Tibial artery (tissue), 4 donors: ENCODE measurements around the gene TP53I11.

Experiments
- DNase-seq, 2 donors: peaks; one replicate each; pipeline ENCODE4 v3.0.0-alpha.2; 2019
- H3K27ac ChIP-seq, 2 donors: fragments of 200-600 bp; sonication (generic) in 1 of 2; 1 replicate in 1 of 2; 2 replicates in 1 of 2; pipeline ENCODE4 v1.5.1; 2018 to 2019; ENCODE audit warnings: mild to moderate bottlenecking in 1 of 2
- H3K27me3 ChIP-seq, 2 donors: fragments of 200-600 bp; sonication (generic) in 1 of 2; one replicate each; pipeline versions ENCODE4 v1.5.1 to v1.6.0; 2016 to 2019
- H3K36me3 ChIP-seq, 3 donors: fragments of 200-600 bp; sonication (generic) in 2 of 3; one replicate each; pipeline ENCODE4 v1.5.1; 2016 to 2019; ENCODE audit warnings: mild to moderate bottlenecking in 2 of 3
- H3K4me1 ChIP-seq, 4 donors: fragments of 200-600 bp; sonication (generic) in 2 of 4; 1 replicate in 3 of 4; 2 replicates in 1 of 4; pipeline ENCODE4 v1.5.1; 2016 to 2019
- H3K4me3 ChIP-seq, 2 donors: fragments of 200-600 bp; sonication (generic) in 1 of 2; 1 replicate in 1 of 2; 2 replicates in 1 of 2; pipeline ENCODE4 v1.5.1; 2018 to 2019; ENCODE audit warnings: mild to moderate bottlenecking in 2 of 2
- H3K9me3 ChIP-seq, 3 donors: fragments of 200-600 bp; sonication (generic) in 1 of 3; one replicate each; pipeline ENCODE4 v1.5.1; 2016 to 2019
- intact Hi-C: fragments of 100-400 bp; cut with DNase I; formaldehyde crosslinking; loops from one replicate; pipeline ENCODE4 v1.15.0; 2023; ENCODE audit warnings: low total_unique reads
- TF ChIP-seq, protein P1 (sequence below), 2 experiments: fragments of 200-600 bp in 1 of 2; fragments of 450-650 bp in 1 of 2; IDR thresholded peaks; one replicate each; pipeline ENCODE4 v1.5.1; 2017 to 2019; ENCODE audit warnings: antibody characterized with exemption in 2 of 2, mild to moderate bottlenecking in 1 of 2, moderate library complexity in 1 of 2

Gene TP53I11

DNA sequence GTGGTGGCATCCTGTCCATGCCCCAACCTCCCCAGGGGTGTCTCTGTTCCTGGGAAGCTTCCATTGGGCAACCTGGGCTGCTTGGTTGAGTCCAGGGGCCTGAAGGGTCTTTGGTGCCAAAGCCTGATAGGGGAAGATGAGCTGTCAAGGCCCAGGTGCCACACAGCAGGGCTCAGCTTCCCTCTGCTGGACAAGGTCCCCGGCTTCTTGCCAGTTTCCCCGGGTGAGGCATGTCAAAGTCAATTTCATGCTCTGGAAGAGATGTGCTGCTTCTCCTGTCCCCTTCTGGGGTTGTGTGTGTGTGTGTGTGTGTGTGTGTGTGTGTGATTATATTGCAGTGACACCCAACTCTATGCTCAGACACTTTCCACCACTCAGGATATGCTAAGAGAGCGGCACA, 26.9 kb downstream of the TP53I11 start:
- Histone ChIP-seq H3K4me3 (no peak overlapping the region), H3K4me1 (peaks cover 0 to 6% (median 0%) of the 10 kb centered on the region in 4 donors), H3K9me3 (no peaks in the 10 kb centered on the region), H3K27ac (no peak overlapping the region), H3K36me3 (peaks cover 0 to 7% (median 6%) of the 10 kb centered on the region in 3 donors), H3K27me3 (no peaks in the 10 kb centered on the region)
- intact Hi-C loops = no loop called here
- TF ChIP-seq, protein P1, sequence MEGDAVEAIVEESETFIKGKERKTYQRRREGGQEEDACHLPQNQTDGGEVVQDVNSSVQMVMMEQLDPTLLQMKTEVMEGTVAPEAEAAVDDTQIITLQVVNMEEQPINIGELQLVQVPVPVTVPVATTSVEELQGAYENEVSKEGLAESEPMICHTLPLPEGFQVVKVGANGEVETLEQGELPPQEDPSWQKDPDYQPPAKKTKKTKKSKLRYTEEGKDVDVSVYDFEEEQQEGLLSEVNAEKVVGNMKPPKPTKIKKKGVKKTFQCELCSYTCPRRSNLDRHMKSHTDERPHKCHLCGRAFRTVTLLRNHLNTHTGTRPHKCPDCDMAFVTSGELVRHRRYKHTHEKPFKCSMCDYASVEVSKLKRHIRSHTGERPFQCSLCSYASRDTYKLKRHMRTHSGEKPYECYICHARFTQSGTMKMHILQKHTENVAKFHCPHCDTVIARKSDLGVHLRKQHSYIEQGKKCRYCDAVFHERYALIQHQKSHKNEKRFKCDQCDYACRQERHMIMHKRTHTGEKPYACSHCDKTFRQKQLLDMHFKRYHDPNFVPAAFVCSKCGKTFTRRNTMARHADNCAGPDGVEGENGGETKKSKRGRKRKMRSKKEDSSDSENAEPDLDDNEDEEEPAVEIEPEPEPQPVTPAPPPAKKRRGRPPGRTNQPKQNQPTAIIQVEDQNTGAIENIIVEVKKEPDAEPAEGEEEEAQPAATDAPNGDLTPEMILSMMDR (IDR thresholded peaks at IDR 0.05) = no peak
- no peak for DNase-seq

DNA sequence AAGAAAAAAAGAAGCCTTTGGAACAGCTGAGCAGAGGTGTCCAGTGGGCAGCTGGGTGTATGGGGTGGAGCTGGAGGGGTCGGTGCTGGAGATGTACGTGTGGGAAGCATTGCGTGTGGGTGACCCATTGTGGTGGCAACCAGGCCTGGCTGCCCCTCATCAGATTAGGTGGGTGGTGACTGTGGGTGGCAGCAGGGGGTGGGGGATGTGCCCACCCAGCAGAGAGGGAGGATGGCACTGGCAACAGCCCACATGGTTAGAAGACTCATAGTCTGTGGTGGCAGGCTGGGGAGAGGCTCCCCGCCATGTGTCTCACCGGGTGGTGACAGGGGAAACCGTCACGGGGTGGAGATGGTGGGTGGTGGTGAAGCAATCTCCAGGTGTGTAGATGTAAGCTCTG, 27.6 kb downstream of the TP53I11 start:
- H3K4me3 ChIP-seq = no peak overlapping the region
- no peaks in the 10 kb centered on the region for H3K9me3 ChIP-seq
- intact Hi-C loops = no loop called here
- H3K27me3 ChIP-seq = no peaks in the 10 kb centered on the region
- no peak overlapping the region for H3K27ac ChIP-seq
- DNase-seq = no peak
- H3K36me3 ChIP-seq = peaks cover 0 to 7% (median 6%) of the 10 kb centered on the region in 3 donors
- TF ChIP-seq, protein P1 (IDR thresholded peaks at IDR 0.05) = no peak
- H3K4me1 ChIP-seq = peaks cover 0 to 6% (median 0%) of the 10 kb centered on the region in 4 donors

DNA sequence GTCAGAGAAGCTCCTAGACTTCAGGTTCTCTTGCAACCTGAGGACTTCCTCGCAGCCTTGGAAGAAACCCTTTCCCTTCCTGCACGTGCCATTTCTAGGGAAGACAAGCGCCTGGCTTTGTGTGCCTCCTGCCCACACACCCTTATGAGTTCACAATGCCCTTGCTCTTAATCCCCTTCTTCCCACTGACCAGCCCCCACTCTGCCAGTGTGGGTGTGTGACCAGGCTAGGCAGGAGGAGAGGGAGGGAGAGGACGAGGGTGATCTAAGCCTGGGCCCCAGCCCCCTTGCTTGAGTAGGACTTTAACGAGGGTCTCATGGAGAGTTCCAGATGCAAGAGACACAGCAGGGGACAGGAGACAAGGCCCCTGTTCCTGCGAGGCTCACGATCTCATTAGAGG, 30.2 kb downstream of the TP53I11 start:
- peaks cover 0 to 7% (median 6%) of the 10 kb centered on the region in 3 donors for H3K36me3 ChIP-seq
- H3K9me3 ChIP-seq = no peaks in the 10 kb centered on the region
- DNase-seq = no peak
- peaks cover 0 to 5% (median 0%) of the 10 kb centered on the region in 4 donors for H3K4me1 ChIP-seq
- intact Hi-C loops = no loop called here
- TF ChIP-seq, protein P1 (IDR thresholded peaks at IDR 0.05) = no peak
- H3K27me3 ChIP-seq = no peaks in the 10 kb centered on the region
- H3K4me3 ChIP-seq = no peak overlapping the region
- H3K27ac ChIP-seq = no peak overlapping the region

DNA sequence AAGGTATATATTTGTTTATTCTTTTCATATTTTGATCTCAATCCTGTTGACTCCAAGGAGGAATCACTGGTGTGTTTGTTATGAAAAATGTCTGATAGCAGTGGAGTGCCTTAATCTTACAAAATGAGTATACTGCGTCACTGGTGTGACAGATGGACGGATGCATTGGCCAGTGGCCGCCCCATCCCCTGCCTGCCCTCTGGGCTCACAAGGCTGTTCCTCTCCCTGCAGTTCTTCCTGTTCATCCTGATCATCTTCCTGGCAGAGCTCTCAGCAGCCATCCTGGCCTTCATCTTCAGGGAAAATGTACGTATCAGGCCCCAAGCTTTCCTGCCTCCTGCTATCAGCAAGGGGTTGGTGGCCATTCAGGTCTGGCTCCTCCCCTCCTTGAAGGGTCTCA, 32.9 kb downstream of the TP53I11 start:
- Histone ChIP-seq H3K27ac (no peak overlapping the region), H3K27me3 (no peaks in the 10 kb centered on the region), H3K36me3 (peaks cover 0 to 7% (median 6%) of the 10 kb centered on the region in 3 donors), H3K4me1 (no peaks in the 10 kb centered on the region), H3K4me3 (no peak overlapping the region), H3K9me3 (no peaks in the 10 kb centered on the region)
- intact Hi-C loops = no loop called here
- no peak for DNase-seq
- TF ChIP-seq, protein P1 (IDR thresholded peaks at IDR 0.05) = no peak

DNA sequence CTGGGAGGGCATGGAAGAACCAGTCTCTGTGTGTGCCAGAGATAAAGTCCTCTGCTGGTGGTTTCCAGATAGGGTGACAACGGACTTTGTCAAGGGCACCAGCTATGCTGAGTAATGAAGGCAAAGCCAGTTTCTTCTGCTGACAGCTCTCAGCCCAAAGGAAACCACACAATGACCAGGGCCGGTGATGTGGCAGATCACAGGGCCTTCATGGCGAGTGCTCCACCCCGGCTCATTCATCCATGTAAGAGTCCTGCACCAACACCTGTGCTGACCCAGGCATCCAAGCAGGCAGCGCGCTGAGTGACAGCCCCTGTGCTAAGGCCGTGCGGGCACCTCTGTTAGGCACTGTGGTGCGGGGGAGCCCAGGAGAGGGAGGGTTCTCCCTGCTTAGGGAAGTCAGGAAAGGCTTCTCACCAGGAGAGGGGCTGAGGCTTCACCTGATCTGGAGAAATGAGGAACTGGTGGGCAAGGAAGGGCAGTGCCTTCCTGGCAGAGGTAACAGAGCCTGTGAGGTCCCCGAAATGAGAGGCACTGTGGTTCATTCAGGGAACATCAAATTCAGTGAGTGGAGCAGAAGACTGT, 33.8 kb downstream of the TP53I11 start:
- no peak overlapping the region for H3K27ac ChIP-seq
- no peak for DNase-seq
- intact Hi-C loops = no loop called here

More for the DNA sequence above, 33.8 kb downstream of the TP53I11 start:
- TF ChIP-seq, protein P1 (IDR thresholded peaks at IDR 0.05) = no peak
- Histone ChIP-seq H3K27me3 (no peaks in the 10 kb centered on the region), H3K9me3 (no peaks in the 10 kb centered on the region), H3K4me3 (no peak overlapping the region), H3K4me1 (peaks cover 0 to 5% (median 1%) of the 10 kb centered on the region in 4 donors), H3K36me3 (peaks cover 0 to 7% (median 6%) of the 10 kb centered on the region in 3 donors)
